Measurements from ENCODE around the gene RALGAPA2.

Gene RALGAPA2

GRCh38 chr20:20548527-20549266, 163.7 kb downstream of the RALGAPA2 start:
- no peak for TF ChIP-seq CTCF (conservative IDR thresholded peaks at IDR 0.05; ENCODE audit: low read length)
- TF ChIP-seq EZH2phosphoT487 (IDR thresholded peaks at IDR 0.05; ENCODE audit: borderline replicate concordance), result no peak
- H3K4me2 ChIP-seq (ENCODE audit: low read depth, low read length, poor library complexity, severe bottlenecking), result no peak overlapping the region

GRCh38 chr20:20547876-20548266, 164.6 kb downstream of the RALGAPA2 start:
- no peaks in the 10 kb centered on the region for H3K79me2 ChIP-seq (ENCODE audit: insufficient read depth, low read length)
- H3K36me3 ChIP-seq (ENCODE audit: insufficient read depth, low read length), result no peaks in the 10 kb centered on the region
- no peaks in the 10 kb centered on the region for H4K20me1 ChIP-seq (ENCODE audit: insufficient read depth, low read length, poor library complexity, severe bottlenecking)
- no peak overlapping the region for H3K9ac ChIP-seq (ENCODE audit: low read depth, low read length, poor library complexity, severe bottlenecking)
- no peak for TF ChIP-seq CTCF (conservative IDR thresholded peaks at IDR 0.05; ENCODE audit: low read length)
- no peak for TF ChIP-seq EZH2phosphoT487 (IDR thresholded peaks at IDR 0.05; ENCODE audit: borderline replicate concordance)
- no peaks in the 10 kb centered on the region for H3K27me3 ChIP-seq (ENCODE audit: insufficient read depth, low read length, poor library complexity, severe bottlenecking)
- no peaks in the 10 kb centered on the region for H3K9me2 ChIP-seq (replicated peaks; ENCODE audit: low read depth, low read length)
- H3K4me3 ChIP-seq (ENCODE audit: low read length, poor library complexity, severe bottlenecking), result peak overlapping the region; percentile 5
- H3F3A ChIP-seq (ENCODE audit: low read depth), result no peaks in the 10 kb centered on the region
- peaks cover 27% of the 10 kb centered on the region for H3K4me1 ChIP-seq (ENCODE audit: insufficient read depth, low read length, poor library complexity, severe bottlenecking)
- H2AFZ ChIP-seq (ENCODE audit: low read length), result no peak overlapping the region
- no peaks in the 10 kb centered on the region for H3K9me3 ChIP-seq (ENCODE audit: insufficient read depth, low read depth, low read length)
- peak overlapping the region; percentile 32 for H3K4me2 ChIP-seq (ENCODE audit: low read depth, low read length, poor library complexity, severe bottlenecking)

More at GRCh38 chr20:20548527-20549266, 163.7 kb downstream of the RALGAPA2 start:
- H3K4me3 ChIP-seq (ENCODE audit: low read length, poor library complexity, severe bottlenecking), result no peak overlapping the region
- no peaks in the 10 kb centered on the region for H3F3A ChIP-seq (ENCODE audit: low read depth)
- no peaks in the 10 kb centered on the region for H4K20me1 ChIP-seq (ENCODE audit: insufficient read depth, low read length, poor library complexity, severe bottlenecking)
- no peak overlapping the region for H3K9ac ChIP-seq (ENCODE audit: low read depth, low read length, poor library complexity, severe bottlenecking)
- H3K36me3 ChIP-seq (ENCODE audit: insufficient read depth, low read length), result no peaks in the 10 kb centered on the region
- no peaks in the 10 kb centered on the region for H3K79me2 ChIP-seq (ENCODE audit: insufficient read depth, low read length)
- H3K9me3 ChIP-seq (ENCODE audit: insufficient read depth, low read depth, low read length), result no peaks in the 10 kb centered on the region
- H3K9me2 ChIP-seq (replicated peaks; ENCODE audit: low read depth, low read length), result no peaks in the 10 kb centered on the region
- peaks cover 27% of the 10 kb centered on the region for H3K4me1 ChIP-seq (ENCODE audit: insufficient read depth, low read length, poor library complexity, severe bottlenecking)
- no peak overlapping the region for H2AFZ ChIP-seq (ENCODE audit: low read length)
- H3K27me3 ChIP-seq (ENCODE audit: insufficient read depth, low read length, poor library complexity, severe bottlenecking), result no peaks in the 10 kb centered on the region

GRCh38 chr20:20547221-20547875, 165.1 kb downstream of the RALGAPA2 start:
- Histone ChIP-seq H3K4me2 (ENCODE audit: low read depth, low read length, poor library complexity, severe bottlenecking) (peak overlapping the region; percentile 32), H3F3A (ENCODE audit: low read depth) (no peaks in the 10 kb centered on the region), H3K27me3 (ENCODE audit: insufficient read depth, low read length, poor library complexity, severe bottlenecking) (no peaks in the 10 kb centered on the region), H3K4me1 (ENCODE audit: insufficient read depth, low read length, poor library complexity, severe bottlenecking) (peaks cover 27% of the 10 kb centered on the region), H4K20me1 (ENCODE audit: insufficient read depth, low read length, poor library complexity, severe bottlenecking) (no peaks in the 10 kb centered on the region), H3K9ac (ENCODE audit: low read depth, low read length, poor library complexity, severe bottlenecking) (no peak overlapping the region), H3K4me3 (ENCODE audit: low read length, poor library complexity, severe bottlenecking) (peak overlapping the region; percentile 5), H3K9me3 (ENCODE audit: insufficient read depth, low read depth, low read length) (no peaks in the 10 kb centered on the region), H3K36me3 (ENCODE audit: insufficient read depth, low read length) (no peaks in the 10 kb centered on the region), H3K9me2 (replicated peaks; ENCODE audit: low read depth, low read length) (no peaks in the 10 kb centered on the region), H2AFZ (ENCODE audit: low read length) (no peak overlapping the region), H3K79me2 (ENCODE audit: insufficient read depth, low read length) (no peaks in the 10 kb centered on the region)
- TF ChIP-seq EZH2phosphoT487 (IDR thresholded peaks at IDR 0.05; ENCODE audit: borderline replicate concordance), result no peak
- no peak for TF ChIP-seq CTCF (conservative IDR thresholded peaks at IDR 0.05; ENCODE audit: low read length)
